DOHH2 (cell line): ENCODE results near the gene EPB41L1.

Experiments
- H3F3A ChIP-seq: fragments of 200-600 bp; sonication (generic), shearing (Covaris generic); 2 replicates; pipeline ENCODE4 v1.6.0; 2016; ENCODE audit warnings: antibody characterized with exemption, mild to moderate bottlenecking; ENCODE audit not compliant: control insufficient read depth, insufficient read depth
- H3K27ac ChIP-seq: fragments of 200-600 bp; sonication (generic); 2 replicates; pipeline ENCODE4 v1.5.1; 2014; ENCODE audit warnings: low read depth, mild to moderate bottlenecking, low read length, moderate library complexity
- H3K27me3 ChIP-seq: fragments of 200-600 bp; sonication (generic); 2 replicates; pipeline ENCODE4 v1.6.1; 2014; ENCODE audit warnings: mild to moderate bottlenecking, low read length, mixed read lengths; ENCODE audit not compliant: control insufficient read depth
- H3K36me3 ChIP-seq: fragments of 200-600 bp; sonication (generic); 2 replicates; pipeline ENCODE4 v1.6.1; 2014; ENCODE audit warnings: mild to moderate bottlenecking, low read length, moderate library complexity, mixed read lengths; ENCODE audit not compliant: control insufficient read depth
- H3K4me1 ChIP-seq: fragments of 200-600 bp; sonication (generic); 2 replicates; pipeline ENCODE4 v1.6.1; 2014; ENCODE audit warnings: mild to moderate bottlenecking, low read length, mixed read lengths; ENCODE audit not compliant: control insufficient read depth
- H3K4me2 ChIP-seq: fragments of 200-600 bp; sonication (generic); 2 replicates; pipeline ENCODE4 v1.6.0; 2014; ENCODE audit warnings: mild to moderate bottlenecking, low read length, moderate library complexity
- H3K4me3 ChIP-seq: fragments of 200-600 bp; sonication (generic); 2 replicates; pipeline ENCODE4 v1.5.1; 2014; ENCODE audit warnings: mild to moderate bottlenecking, low read length, mixed read lengths
- H3K79me2 ChIP-seq: fragments of 200-600 bp; sonication (generic); 2 replicates; pipeline ENCODE4 v1.6.1; 2014; ENCODE audit warnings: mild to moderate bottlenecking, low read length, mixed read lengths; ENCODE audit not compliant: control insufficient read depth
- H3K9me2 ChIP-seq: fragments of 200-600 bp; sonication (generic); replicated peaks from 2 replicates; pipeline ENCODE4 v1.6.1; 2014; ENCODE audit warnings: mild to moderate bottlenecking, low read length, mixed read lengths; ENCODE audit not compliant: control insufficient read depth
- H3K9me3 ChIP-seq: fragments of 200-600 bp; sonication (generic); 2 replicates; pipeline ENCODE4 v1.6.1; 2014; ENCODE audit warnings: antibody characterized with exemption, low read length, mixed read lengths; ENCODE audit not compliant: control insufficient read depth, insufficient read depth
- H4K20me1 ChIP-seq: fragments of 200-600 bp; sonication (generic); 2 replicates; pipeline ENCODE4 v1.6.0; 2014; ENCODE audit warnings: low read depth, mild to moderate bottlenecking, antibody characterized with exemption, low read length, moderate library complexity; ENCODE audit not compliant: control insufficient read depth, insufficient read depth
- EZH2phosphoT487 ChIP-seq: fragments of 200-600 bp; sonication (generic); IDR thresholded peaks from 2 replicates; pipeline ENCODE4 v1.6.1; 2017; ENCODE audit warnings: borderline replicate concordance, mild to moderate bottlenecking, antibody characterized with exemption, low read length, moderate library complexity, mixed read lengths
- TF ChIP-seq, protein P1 (sequence below): fragments of 200-600 bp; sonication (generic); IDR thresholded peaks from one replicate; pipeline ENCODE4 v1.5.1; 2014; ENCODE audit warnings: antibody characterized with exemption, mild to moderate bottlenecking, low read depth, low read length; ENCODE audit not compliant: poor library complexity, severe bottlenecking

EPB41L1 gene

DNA sequence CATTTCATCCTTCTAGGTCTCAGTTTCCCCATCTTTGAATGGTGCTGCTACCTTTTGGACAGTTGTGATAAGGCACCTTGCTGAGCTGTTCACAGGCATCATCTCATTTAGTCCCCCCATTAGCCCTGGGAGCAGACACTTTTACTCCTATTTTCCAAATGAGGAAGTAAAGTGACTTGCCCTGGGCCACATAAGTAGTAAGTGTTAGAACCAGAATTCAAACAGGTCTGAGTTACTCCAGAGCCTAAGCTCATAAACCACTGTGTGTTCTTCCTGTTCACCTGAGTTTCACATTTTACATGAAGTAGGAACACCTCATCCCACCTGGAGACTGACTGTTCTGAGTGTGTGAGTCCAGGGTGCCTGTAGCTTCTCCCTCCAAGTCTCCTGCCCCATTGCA is 43.5 kb upstream of the EPB41L1 start:
- H3K4me2 ChIP-seq: no peak overlapping the region
- H3F3A ChIP-seq: no peaks in the 10 kb centered on the region
- H3K27ac ChIP-seq: no peak overlapping the region
- no peaks in the 10 kb centered on the region for H4K20me1 ChIP-seq
- no peak overlapping the region for H3K4me3 ChIP-seq
- peaks cover 30% of the 10 kb centered on the region for H3K4me1 ChIP-seq
- no peaks in the 10 kb centered on the region for H3K9me2 ChIP-seq
- no peaks in the 10 kb centered on the region for H3K36me3 ChIP-seq
- H3K9me3 ChIP-seq: no peaks in the 10 kb centered on the region
- TF ChIP-seq, protein P1, sequence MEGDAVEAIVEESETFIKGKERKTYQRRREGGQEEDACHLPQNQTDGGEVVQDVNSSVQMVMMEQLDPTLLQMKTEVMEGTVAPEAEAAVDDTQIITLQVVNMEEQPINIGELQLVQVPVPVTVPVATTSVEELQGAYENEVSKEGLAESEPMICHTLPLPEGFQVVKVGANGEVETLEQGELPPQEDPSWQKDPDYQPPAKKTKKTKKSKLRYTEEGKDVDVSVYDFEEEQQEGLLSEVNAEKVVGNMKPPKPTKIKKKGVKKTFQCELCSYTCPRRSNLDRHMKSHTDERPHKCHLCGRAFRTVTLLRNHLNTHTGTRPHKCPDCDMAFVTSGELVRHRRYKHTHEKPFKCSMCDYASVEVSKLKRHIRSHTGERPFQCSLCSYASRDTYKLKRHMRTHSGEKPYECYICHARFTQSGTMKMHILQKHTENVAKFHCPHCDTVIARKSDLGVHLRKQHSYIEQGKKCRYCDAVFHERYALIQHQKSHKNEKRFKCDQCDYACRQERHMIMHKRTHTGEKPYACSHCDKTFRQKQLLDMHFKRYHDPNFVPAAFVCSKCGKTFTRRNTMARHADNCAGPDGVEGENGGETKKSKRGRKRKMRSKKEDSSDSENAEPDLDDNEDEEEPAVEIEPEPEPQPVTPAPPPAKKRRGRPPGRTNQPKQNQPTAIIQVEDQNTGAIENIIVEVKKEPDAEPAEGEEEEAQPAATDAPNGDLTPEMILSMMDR: no peak
- no peak for TF ChIP-seq EZH2phosphoT487
- no peaks in the 10 kb centered on the region for H3K27me3 ChIP-seq
- H3K79me2 ChIP-seq: no peaks in the 10 kb centered on the region

DNA sequence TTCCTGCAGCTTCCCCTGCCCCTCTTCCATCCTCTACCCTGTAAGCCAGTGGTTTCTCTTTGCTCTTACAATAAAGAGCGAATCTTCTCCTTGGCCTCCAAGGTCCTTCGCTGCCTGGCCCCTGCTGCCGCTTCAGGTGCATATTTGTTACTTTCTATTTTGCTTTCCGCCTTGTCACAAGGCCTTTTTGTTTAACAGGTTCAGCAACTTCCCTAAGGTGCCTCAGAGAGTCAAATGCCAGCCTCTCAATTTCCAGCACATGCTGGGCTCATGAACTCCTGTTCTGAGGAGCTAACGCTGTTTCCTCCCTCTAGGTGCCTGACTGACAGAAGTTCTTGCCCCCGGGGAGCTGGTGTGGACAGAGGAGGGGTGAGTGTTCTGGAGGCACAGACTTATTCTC is 42.4 kb upstream of the EPB41L1 start:
- H3K4me3 ChIP-seq: no peak overlapping the region
- no peak overlapping the region for H3K4me2 ChIP-seq
- no peaks in the 10 kb centered on the region for H3K79me2 ChIP-seq
- H3F3A ChIP-seq: no peaks in the 10 kb centered on the region
- no peaks in the 10 kb centered on the region for H4K20me1 ChIP-seq
- H3K4me1 ChIP-seq: peaks cover 36% of the 10 kb centered on the region
- H3K9me2 ChIP-seq: no peaks in the 10 kb centered on the region
- no peaks in the 10 kb centered on the region for H3K36me3 ChIP-seq
- TF ChIP-seq, protein P1: no peak
- TF ChIP-seq EZH2phosphoT487: no peak
- H3K9me3 ChIP-seq: no peaks in the 10 kb centered on the region
- no peak overlapping the region for H3K27ac ChIP-seq
- H3K27me3 ChIP-seq: no peaks in the 10 kb centered on the region

DNA sequence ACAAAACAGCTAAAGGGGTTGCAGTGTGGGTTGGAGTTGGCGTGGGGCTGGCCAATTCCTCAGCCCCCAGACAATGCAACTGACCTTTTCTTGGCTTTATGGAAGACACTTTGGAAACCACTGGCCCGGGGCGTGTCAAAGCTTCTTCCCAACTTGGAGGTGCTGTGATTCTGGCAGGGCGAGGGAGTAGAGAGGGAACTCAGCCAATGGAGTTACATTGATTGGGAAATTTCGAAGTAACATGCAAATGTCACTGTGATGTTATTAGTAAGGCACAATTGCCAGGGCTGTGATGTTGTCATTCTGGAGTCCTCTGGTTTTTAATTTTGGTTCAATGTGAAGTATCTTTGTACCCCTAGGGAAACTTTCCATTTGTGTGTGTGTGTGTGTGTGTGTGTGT is 41.5 kb upstream of the EPB41L1 start:
- no peaks in the 10 kb centered on the region for H3K9me2 ChIP-seq
- H3K79me2 ChIP-seq: no peaks in the 10 kb centered on the region
- no peak overlapping the region for H3K27ac ChIP-seq
- H3K27me3 ChIP-seq: no peaks in the 10 kb centered on the region
- TF ChIP-seq, protein P1: no peak
- no peak for TF ChIP-seq EZH2phosphoT487
- H3K4me1 ChIP-seq: peaks cover 36% of the 10 kb centered on the region
- no peaks in the 10 kb centered on the region for H3F3A ChIP-seq
- no peak overlapping the region for H3K4me2 ChIP-seq
- no peaks in the 10 kb centered on the region for H3K9me3 ChIP-seq
- no peaks in the 10 kb centered on the region for H3K36me3 ChIP-seq
- no peaks in the 10 kb centered on the region for H4K20me1 ChIP-seq
- H3K4me3 ChIP-seq: no peak overlapping the region
